Measurements from ENCODE around the gene HOXC6.
A peak's percentile ranks its signal among the peaks of the same experiment; 100 is the strongest.

HOXC6 gene

GRCh38 chr12:54021432-54022013, 6.7 kb upstream of the HOXC6 start (continued):
- TF ChIP-seq ZNF112 (tag by site-specific recombination; IDR thresholded peaks at IDR 0.05) (no peak), ZNF488 (tag by site-specific recombination; IDR thresholded peaks at IDR 0.05) (no peak), OSR2 (tag by site-specific recombination; IDR thresholded peaks at IDR 0.05) (no peak), ZNF10 (tag by site-specific recombination; IDR thresholded peaks at IDR 0.05) (no peak), ZBTB1 (tag by site-specific recombination; IDR thresholded peaks at IDR 0.05) (no peak), ZNF23 (tag by site-specific recombination; IDR thresholded peaks at IDR 0.05; ENCODE audit: borderline replicate concordance) (no peak), ZNF530 (tag by site-specific recombination; IDR thresholded peaks at IDR 0.05; ENCODE audit: low read depth) (no peak), ZNF423 (tag by site-specific recombination; IDR thresholded peaks at IDR 0.05) (no peak), ZNF202 (tag by site-specific recombination; IDR thresholded peaks at IDR 0.05; ENCODE audit: borderline replicate concordance) (no peak), ZSCAN16 (tag by site-specific recombination; IDR thresholded peaks at IDR 0.05) (no peak), ZNF169 (tag by site-specific recombination; IDR thresholded peaks at IDR 0.05) (no peak), ZNF521 (tag by site-specific recombination; IDR thresholded peaks at IDR 0.05) (no peak), ZEB2 (tag by site-specific recombination; IDR thresholded peaks at IDR 0.05) (no peak), KLF9 (tag by site-specific recombination; IDR thresholded peaks at IDR 0.05; ENCODE audit: low read depth) (no peak), ZNF600 (tag by site-specific recombination; IDR thresholded peaks at IDR 0.05) (peak; percentile 39; the same call in 1 of the 2 replicates), ZNF223 (tag by site-specific recombination; IDR thresholded peaks at IDR 0.05) (no peak), ZNF473 (tag by site-specific recombination; IDR thresholded peaks at IDR 0.05) (no peak), HOXC10 (CRISPR knock-in tag; IDR thresholded peaks at IDR 0.05) (no peak), PRDM1 (tag by site-specific recombination; IDR thresholded peaks at IDR 0.05) (peak; percentile 36; the same call in 1 of the 2 replicates), TRIM28 (IDR thresholded peaks at IDR 0.05; ENCODE audit: borderline replicate concordance, low read length) (no peak), ZNF350 (tag by site-specific recombination; IDR thresholded peaks at IDR 0.05) (no peak), ZNF248 (tag by site-specific recombination; IDR thresholded peaks at IDR 0.05) (no peak), ZNF37A (tag by site-specific recombination; IDR thresholded peaks at IDR 0.05) (no peak), YY1 (tag by site-specific recombination; IDR thresholded peaks at IDR 0.05) (no peak), ZNF19 (tag by site-specific recombination; IDR thresholded peaks at IDR 0.05; ENCODE audit: low read depth) (no peak)
- TF ChIP-seq, protein P1, sequence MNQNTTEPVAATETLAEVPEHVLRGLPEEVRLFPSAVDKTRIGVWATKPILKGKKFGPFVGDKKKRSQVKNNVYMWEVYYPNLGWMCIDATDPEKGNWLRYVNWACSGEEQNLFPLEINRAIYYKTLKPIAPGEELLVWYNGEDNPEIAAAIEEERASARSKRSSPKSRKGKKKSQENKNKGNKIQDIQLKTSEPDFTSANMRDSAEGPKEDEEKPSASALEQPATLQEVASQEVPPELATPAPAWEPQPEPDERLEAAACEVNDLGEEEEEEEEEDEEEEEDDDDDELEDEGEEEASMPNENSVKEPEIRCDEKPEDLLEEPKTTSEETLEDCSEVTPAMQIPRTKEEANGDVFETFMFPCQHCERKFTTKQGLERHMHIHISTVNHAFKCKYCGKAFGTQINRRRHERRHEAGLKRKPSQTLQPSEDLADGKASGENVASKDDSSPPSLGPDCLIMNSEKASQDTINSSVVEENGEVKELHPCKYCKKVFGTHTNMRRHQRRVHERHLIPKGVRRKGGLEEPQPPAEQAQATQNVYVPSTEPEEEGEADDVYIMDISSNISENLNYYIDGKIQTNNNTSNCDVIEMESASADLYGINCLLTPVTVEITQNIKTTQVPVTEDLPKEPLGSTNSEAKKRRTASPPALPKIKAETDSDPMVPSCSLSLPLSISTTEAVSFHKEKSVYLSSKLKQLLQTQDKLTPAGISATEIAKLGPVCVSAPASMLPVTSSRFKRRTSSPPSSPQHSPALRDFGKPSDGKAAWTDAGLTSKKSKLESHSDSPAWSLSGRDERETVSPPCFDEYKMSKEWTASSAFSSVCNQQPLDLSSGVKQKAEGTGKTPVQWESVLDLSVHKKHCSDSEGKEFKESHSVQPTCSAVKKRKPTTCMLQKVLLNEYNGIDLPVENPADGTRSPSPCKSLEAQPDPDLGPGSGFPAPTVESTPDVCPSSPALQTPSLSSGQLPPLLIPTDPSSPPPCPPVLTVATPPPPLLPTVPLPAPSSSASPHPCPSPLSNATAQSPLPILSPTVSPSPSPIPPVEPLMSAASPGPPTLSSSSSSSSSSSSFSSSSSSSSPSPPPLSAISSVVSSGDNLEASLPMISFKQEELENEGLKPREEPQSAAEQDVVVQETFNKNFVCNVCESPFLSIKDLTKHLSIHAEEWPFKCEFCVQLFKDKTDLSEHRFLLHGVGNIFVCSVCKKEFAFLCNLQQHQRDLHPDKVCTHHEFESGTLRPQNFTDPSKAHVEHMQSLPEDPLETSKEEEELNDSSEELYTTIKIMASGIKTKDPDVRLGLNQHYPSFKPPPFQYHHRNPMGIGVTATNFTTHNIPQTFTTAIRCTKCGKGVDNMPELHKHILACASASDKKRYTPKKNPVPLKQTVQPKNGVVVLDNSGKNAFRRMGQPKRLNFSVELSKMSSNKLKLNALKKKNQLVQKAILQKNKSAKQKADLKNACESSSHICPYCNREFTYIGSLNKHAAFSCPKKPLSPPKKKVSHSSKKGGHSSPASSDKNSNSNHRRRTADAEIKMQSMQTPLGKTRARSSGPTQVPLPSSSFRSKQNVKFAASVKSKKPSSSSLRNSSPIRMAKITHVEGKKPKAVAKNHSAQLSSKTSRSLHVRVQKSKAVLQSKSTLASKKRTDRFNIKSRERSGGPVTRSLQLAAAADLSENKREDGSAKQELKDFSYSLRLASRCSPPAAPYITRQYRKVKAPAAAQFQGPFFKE (tag by site-specific recombination; IDR thresholded peaks at IDR 0.05; ENCODE audit: borderline replicate concordance): no peak
- TF ChIP-seq, protein P2, sequence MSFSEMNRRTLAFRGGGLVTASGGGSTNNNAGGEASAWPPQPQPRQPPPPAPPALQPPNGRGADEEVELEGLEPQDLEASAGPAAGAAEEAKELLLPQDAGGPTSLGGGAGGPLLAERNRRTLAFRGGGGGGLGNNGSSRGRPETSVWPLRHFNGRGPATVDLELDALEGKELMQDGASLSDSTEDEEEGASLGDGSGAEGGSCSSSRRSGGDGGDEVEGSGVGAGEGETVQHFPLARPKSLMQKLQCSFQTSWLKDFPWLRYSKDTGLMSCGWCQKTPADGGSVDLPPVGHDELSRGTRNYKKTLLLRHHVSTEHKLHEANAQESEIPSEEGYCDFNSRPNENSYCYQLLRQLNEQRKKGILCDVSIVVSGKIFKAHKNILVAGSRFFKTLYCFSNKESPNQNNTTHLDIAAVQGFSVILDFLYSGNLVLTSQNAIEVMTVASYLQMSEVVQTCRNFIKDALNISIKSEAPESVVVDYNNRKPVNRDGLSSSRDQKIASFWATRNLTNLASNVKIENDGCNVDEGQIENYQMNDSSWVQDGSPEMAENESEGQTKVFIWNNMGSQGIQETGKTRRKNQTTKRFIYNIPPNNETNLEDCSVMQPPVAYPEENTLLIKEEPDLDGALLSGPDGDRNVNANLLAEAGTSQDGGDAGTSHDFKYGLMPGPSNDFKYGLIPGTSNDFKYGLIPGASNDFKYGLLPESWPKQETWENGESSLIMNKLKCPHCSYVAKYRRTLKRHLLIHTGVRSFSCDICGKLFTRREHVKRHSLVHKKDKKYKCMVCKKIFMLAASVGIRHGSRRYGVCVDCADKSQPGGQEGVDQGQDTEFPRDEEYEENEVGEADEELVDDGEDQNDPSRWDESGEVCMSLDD (tag by site-specific recombination; IDR thresholded peaks at IDR 0.05): no peak
- TF ChIP-seq, protein P3, sequence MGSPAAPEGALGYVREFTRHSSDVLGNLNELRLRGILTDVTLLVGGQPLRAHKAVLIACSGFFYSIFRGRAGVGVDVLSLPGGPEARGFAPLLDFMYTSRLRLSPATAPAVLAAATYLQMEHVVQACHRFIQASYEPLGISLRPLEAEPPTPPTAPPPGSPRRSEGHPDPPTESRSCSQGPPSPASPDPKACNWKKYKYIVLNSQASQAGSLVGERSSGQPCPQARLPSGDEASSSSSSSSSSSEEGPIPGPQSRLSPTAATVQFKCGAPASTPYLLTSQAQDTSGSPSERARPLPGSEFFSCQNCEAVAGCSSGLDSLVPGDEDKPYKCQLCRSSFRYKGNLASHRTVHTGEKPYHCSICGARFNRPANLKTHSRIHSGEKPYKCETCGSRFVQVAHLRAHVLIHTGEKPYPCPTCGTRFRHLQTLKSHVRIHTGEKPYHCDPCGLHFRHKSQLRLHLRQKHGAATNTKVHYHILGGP (tag by site-specific recombination; IDR thresholded peaks at IDR 0.05): no peak
- TF ChIP-seq, protein P4, sequence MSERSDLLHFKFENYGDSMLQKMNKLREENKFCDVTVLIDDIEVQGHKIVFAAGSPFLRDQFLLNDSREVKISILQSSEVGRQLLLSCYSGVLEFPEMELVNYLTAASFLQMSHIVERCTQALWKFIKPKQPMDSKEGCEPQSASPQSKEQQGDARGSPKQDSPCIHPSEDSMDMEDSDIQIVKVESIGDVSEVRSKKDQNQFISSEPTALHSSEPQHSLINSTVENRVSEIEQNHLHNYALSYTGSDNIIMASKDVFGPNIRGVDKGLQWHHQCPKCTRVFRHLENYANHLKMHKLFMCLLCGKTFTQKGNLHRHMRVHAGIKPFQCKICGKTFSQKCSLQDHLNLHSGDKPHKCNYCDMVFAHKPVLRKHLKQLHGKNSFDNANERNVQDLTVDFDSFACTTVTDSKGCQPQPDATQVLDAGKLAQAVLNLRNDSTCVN (tag by site-specific recombination; optimal IDR thresholded peaks at IDR 0.05): no peak
